ENCODE results near the gene LITAF.

Gene LITAF

GRCh38 chr16:11550791-11551498 lies 35.8 kb downstream of the LITAF start:
- no peak for DNase-seq

GRCh38 chr16:11547118-11547916 lies 39.4 kb downstream of the LITAF start:
- DNase-seq, result no peak

GRCh38 chr16:11546608-11547061 lies 40.1 kb downstream of the LITAF start:
- no peak for DNase-seq

- DNase-seq, result no peak
Measured at GRCh38 chr16:11543661-11544393, 42.9 kb downstream of the LITAF start.

- no peak for DNase-seq
Measured at GRCh38 chr16:11542069-11542744, 44.5 kb downstream of the LITAF start.

GRCh38 chr16:11539641-11540050 lies 47.1 kb downstream of the LITAF start:
- no peak for DNase-seq

- no peak for DNase-seq
Measured at GRCh38 chr16:11538880-11539279, 47.8 kb downstream of the LITAF start.

GRCh38 chr16:11536104-11536866 lies 50.4 kb downstream of the LITAF start:
- DNase-seq, result no peak

- no peak for DNase-seq
Measured at GRCh38 chr16:11535494-11535893, 51.2 kb downstream of the LITAF start.

- no peak for DNase-seq
Measured at GRCh38 chr16:11534262-11534661, 52.5 kb downstream of the LITAF start.

GRCh38 chr16:11533588-11533987 lies 53.1 kb downstream of the LITAF start:
- no peak for DNase-seq

GRCh38 chr16:11530171-11530940 lies 56.4 kb downstream of the LITAF start:
- no peak for DNase-seq

GRCh38 chr16:11529285-11529684 lies 57.4 kb downstream of the LITAF start:
- no peak for DNase-seq

GRCh38 chr16:11528053-11528452 lies 58.7 kb downstream of the LITAF start:
- no peak for DNase-seq

GRCh38 chr16:11526655-11527350 lies 59.9 kb downstream of the LITAF start:
- DNase-seq, result no peak

GRCh38 chr16:11524098-11524760 lies 62.5 kb downstream of the LITAF start:
- no peak for DNase-seq

- DNase-seq, result no peak
Measured at GRCh38 chr16:11521055-11521454, 65.7 kb downstream of the LITAF start.

GRCh38 chr16:11520442-11520841 lies 66.3 kb downstream of the LITAF start:
- DNase-seq, result no peak

- no peak for DNase-seq
Measured at GRCh38 chr16:11517961-11518360, 68.8 kb downstream of the LITAF start.

Measured in NK-92 treated with Interleukin-12 subunit alpha and Interleukin-12 subunit beta, amount 100 ng/mL, for 24 hours (cell line).